Measurements from ENCODE around the gene TLR8.

- TF ChIP-seq GATA2 (IDR thresholded peaks at IDR 0.05; ENCODE audit: low read depth, low read length) (no peak), GATA3 (IDR thresholded peaks at IDR 0.05; ENCODE audit: low read depth, low read length) (no peak)
Observed at GRCh38 chrX:12936947-12937346, 30.5 kb downstream of the TLR8 start.
